Urothelium cell line (cell line): ENCODE data around the gene SPON1.
"Not testable (repeated sequence)": the region's sequence is repeated elsewhere in the genome, so short reads cannot be mapped to it uniquely, and the experiment has no call there.

Experiments used
- DNase-seq: peaks from one replicate; pipeline ENCODE4 v3.0.0; 2011; ENCODE audit warnings: low spot score, mixed read lengths
- FAIRE-seq: peaks from 2 replicates; lab custom pipeline; 2011; peaks lifted over from hg19 to GRCh38; lab: Jason Lieb, UNC

The SPON1 gene

GRCh38 chr11:14075118-14076078 lies 112.9 kb downstream of the SPON1 start:
- DNase-seq (peak; percentile 50), FAIRE-seq (no peak)

- no peak for DNase-seq
- no peak for FAIRE-seq
These were observed 116.5 kb downstream of the SPON1 start for GRCh38 chr11:14079011-14079410.

DNA sequence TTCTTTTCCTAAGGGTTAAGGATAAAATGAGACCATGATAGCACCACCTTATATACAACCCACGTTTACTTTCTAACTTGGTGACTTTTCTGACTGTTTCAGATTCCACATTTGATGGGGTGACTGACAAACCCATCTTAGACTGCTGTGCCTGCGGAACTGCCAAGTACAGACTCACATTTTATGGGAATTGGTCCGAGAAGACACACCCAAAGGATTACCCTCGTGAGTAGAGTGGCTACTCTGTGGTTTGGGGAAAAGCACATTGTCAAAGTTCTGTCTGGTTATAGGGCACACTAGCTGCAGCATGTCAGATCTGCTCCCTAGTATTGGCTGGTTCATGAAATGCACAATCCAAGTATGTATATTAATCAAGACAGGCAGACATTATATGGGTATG lies 117.3 kb downstream of the SPON1 start:
- FAIRE-seq (no peak), DNase-seq (no peak)

DNA sequence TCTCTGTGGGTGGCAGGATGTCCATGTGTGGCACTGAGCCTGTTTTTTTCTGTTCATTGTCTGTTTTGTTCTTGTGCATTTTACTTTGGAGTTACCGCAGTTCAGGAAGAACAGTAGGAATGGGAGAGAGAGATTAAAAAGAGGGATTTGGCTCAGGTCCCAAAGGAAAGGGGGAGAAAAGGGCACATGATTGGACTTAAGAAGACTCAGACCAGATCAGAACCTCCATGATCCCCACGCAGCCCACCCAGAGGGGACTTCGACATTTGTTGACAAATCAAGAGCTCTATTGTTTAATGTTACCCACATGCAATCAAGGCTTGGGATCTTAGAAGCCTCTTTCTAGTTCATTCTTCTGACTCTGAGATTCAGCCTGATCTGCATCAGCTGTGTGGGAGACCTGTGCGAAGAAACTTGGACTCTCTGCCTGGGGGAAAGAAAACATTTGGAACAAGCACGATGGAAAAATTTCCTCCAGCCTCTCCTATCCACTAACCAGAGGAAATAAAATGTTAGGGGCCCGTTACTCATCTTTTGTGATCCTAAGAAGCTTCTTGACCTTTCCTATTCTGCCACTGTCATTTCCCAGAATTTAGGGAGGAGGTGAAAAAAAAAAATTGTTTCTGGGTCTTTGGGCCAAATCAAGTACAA lies 119.2 kb downstream of the SPON1 start:
- FAIRE-seq = no peak
- no peak for DNase-seq

DNA sequence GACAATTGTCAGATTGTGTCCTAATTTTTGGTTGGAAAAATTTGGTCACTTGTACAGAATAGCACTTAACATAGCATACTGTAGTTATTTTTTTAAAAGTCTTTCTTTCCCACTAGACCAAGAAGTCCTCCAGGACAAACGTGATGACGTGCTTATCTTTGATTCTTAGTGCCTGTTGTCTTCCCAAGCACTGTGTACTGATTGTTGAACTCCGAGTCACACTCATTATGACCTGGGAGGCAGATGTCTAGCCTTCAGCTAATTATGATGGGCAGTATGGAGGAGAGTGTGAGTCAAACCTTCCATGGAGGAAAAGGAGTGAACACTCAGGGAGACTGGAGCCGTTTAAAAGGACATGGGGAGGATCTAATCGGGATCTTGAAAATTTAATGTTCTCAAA lies 119.8 kb downstream of the SPON1 start:
- DNase-seq (no peak), FAIRE-seq (no peak)

GRCh38 chr11:14088861-14089260 lies 126.3 kb downstream of the SPON1 start:
- FAIRE-seq, DNase-seq: not testable (repeated sequence)

DNA sequence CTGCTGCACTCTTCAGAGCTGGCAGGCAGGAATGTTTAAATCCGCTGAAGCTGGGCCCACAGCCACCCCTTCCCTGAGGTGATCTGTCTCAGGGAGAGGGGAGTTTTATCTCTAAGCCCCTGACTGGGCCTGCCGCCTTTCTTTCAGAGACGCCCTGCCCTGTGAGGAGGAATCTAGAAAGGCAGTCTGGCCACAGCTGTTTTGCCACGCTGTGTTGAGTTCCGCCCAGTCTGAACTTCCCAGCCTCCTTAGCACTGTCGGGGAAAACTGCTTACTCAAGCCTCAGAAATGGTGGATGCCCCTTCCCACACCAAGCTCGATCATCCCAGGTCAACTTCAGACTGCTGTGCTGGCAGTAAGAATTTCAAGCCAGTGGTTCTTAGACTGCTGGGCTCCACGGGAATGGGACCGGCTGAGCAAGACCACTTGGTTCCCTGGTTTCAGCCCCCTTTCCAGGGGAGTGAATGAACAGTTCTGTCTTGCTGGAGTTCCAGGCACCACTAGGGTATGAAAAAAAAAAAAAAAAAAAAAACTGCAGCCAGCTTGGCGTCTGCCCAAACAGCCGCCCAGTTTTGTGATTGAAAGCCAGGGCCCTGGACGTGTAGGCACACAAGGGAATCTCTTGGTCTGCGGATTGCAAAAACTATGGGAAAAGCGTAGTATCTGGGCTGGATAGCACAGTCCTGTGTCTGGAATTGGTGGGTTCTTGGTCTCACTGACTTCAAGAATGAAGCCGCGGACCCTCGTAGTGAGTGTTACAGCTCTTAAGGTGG lies 127.4 kb downstream of the SPON1 start:
- DNase-seq (no peak), FAIRE-seq (no peak)

GRCh38 chr11:14090631-14091030 lies 128.1 kb downstream of the SPON1 start:
- not testable (repeated sequence) for FAIRE-seq, DNase-seq

DNA sequence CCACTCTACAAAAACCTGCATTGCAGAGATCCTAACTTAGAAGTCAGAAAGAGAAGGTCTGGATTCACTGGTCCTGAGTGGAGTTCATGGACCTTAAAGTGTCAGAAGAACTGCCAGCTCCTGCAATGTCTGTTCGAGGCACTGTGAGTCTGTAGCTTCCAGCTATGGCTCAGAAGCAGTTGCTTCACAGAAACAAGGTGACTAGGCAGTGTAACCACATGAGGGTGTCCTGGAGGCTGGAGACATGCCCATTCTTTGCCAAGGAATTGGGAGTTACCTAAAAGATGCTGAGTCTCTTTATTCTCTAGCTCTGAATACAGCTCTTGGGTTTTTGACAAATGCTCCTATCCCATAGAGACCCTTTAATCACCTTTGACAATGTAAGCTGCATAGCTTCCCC lies 130.5 kb downstream of the SPON1 start:
- DNase-seq (no peak), FAIRE-seq (no peak)

DNA sequence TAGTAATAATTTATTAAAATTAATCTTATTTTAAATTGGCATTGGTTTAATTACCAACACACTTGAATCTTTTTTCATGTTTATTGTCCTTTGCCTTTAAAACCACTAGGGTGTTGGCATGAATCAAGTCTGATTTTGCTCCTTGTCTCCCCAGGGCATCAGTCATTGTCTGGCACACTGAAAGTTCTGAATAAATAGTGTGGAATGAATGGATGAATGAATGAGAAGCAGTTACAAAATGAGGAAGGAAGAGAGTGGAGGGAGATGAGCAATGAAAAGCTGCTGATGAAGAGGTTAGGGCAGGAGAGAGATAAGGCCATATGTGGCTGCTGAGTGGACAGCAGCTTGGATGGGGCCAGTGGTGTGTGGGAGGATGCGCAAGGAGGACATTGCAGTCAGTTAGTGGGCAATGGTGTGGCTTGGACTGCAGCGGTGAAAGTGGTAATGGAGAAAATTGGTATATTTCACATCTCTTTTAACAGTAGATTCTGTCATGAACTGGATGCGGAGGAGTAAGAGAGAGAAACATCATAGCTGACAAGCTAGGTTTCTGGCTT lies 132.0 kb downstream of the SPON1 start:
- DNase-seq = no peak
- FAIRE-seq = no peak

DNA sequence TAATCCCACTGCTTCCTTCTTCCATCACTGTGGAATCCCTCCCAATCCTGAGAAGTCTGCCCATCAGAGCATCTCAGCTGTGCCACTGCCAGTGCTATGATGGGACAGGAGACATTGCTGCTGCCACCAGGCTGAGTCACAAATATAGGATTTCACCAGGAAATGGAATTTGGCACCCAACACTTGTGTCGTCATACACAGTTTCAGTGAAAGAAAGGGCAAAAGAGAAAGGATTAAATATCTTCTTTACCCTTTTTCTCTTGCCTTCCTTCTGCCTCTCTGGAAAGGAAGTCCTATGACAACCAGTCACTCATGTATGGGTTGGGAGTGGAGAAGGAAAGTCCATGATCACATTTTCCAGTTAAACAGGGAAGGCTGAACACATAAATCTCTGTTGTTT lies 133.4 kb downstream of the SPON1 start:
- no peak for DNase-seq

DNA sequence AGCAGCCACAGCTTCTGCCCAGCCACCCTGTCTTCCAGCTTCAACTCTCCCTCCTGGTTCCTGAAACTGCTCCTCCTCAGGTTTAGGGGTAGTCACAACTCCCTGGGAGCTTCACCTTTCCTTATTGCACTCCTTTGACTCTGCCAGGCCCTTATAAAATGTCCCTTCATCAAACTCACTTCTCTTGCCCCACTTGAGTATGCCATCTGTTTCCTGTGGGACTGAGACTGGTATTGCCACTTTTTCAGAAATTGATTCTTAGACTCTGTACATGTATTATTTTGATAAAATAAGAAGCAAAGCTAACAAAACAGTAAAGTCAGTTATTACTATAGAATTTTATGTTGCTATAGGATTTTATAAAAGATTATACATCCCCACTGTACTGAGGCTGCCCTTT lies 134.1 kb downstream of the SPON1 start:
- DNase-seq (no peak), FAIRE-seq (no peak)

More for the DNA sequence above, 133.4 kb downstream of the SPON1 start:
- FAIRE-seq = no peak

- FAIRE-seq = no peak
These were observed 138.9 kb downstream of the SPON1 start for GRCh38 chr11:14101388-14101787.

DNA sequence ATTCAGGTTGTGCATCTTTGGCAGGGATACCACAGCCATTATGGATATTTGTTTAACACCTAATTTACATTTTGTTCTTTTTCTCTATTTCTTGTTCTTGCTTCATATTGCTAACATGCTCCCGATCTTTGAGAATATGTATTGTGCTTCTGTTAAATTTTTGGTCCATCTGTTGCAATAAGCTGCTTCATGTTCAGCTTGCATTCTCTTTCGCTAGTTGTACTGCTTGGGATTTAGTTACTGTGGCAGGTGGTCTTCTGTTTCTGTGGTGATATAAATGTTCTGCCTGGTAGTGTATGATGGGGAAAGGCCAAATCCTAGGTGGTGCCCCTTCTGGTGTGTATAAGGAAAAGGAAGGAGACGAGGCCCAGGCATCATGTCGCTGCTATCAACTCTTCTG lies 140.2 kb downstream of the SPON1 start:
- DNase-seq (no peak), FAIRE-seq (no peak)

More at GRCh38 chr11:14101388-14101787, 138.9 kb downstream of the SPON1 start:
- DNase-seq = no peak

DNA sequence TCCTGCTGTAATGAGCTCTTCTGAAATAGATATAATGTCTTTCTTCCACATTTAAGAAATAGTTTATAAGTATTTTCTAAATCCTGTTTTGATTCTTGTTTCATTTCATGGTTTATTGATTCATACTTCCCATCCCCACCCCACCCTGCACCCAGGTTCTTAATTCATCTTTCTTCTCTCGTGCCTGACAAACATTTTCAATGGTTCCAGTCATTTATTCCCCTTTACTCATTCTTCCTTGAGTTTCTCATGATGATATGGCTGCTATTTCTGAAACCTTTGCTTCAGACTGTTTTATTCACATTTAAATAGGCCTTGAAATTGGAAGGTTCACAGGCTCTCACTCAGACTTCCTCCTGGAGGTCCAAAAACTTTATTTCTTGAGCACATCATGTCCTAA lies 142.9 kb downstream of the SPON1 start:
- no peak for FAIRE-seq
- no peak for DNase-seq

GRCh38 chr11:14106303-14107049 lies 144.0 kb downstream of the SPON1 start:
- no peak for FAIRE-seq
- no peak for DNase-seq

GRCh38 chr11:14107050-14107430 lies 144.5 kb downstream of the SPON1 start:
- DNase-seq = no peak
- FAIRE-seq = no peak

DNA sequence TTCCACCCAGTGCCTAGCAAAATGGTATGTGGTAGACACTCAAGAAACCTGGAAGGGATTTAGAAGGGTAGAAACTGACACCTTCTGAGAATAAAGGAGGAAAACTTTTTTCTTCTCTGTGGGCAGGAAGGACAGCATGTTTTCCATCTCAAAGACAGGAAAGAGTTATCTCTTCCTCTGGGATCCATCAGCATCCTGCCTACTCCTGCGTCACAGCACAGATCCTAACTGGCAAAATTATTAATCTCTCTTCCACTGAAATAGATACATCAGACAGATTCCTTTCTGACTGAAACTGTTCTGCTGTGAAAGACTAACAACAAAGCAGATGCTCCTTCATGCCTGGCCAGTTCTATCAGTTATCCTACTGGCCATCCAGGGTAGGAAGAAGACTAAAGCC lies 147.2 kb downstream of the SPON1 start:
- FAIRE-seq = no peak

DNA sequence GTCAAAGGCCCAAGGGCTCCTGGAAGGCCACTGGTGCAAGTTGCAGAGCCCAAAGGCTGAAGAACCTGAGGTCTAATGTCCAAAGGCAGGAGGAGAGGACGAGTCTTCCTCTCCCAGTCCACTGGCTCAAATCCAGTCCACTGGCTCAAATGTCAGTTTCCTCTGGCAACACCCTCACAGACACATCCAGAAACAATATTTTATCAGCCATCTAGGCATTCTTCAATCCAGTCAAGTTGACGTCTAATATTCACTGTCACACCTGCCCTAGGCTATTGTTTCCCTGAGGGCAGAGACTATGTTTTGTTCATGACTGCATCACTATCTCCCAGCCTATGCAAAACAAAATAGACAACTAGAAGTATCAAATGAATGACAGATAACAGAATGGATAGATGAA lies 148.1 kb downstream of the SPON1 start:
- no peak for DNase-seq
- no peak for FAIRE-seq

More for the DNA sequence above, 147.2 kb downstream of the SPON1 start:
- no peak for DNase-seq

DNA sequence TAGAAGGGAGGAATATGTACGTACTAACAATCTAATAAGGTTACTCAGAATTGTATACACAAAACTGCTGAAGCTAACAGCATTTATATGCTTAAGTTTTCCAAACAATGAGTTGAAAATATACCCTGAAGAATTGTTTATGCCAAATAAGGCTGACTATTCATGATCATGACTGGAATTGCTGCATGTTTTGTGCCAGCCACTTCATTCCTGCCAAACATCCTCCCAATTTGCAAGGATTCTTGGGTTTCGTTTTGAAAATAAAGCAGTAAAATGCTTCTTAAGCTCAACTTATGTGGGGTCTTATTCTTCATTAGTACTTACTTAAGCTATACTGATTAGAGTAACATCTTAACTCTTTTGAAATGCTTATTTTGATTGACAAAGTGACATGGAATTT lies 149.0 kb downstream of the SPON1 start:
- FAIRE-seq (no peak), DNase-seq (no peak)
